Retinal pigment epithelial cell (primary cell): Measurements from ENCODE around the gene RPL31.
A peak's percentile ranks its signal among the peaks of the same experiment; 100 is the strongest.

Experiments used
- DNase-seq: peaks from one replicate; pipeline ENCODE4 v3.0.0-alpha.2; 2010; ENCODE audit warnings: low read depth
- H3K4me3 ChIP-seq: 2 replicates; pipeline ENCODE4 v1.5.1; 2011; ENCODE audit warnings: mild to moderate bottlenecking, low read length, control low read depth, moderate library complexity
- CTCF ChIP-seq: conservative IDR thresholded peaks from 2 replicates; pipeline ENCODE4 v1.5.1; 2011; ENCODE audit warnings: low read depth, low read length, control low read depth, inconsistent platforms

Gene RPL31

GRCh38 chr2:101032084-101032776, 30.1 kb downstream of the RPL31 start:
- H3K4me3 ChIP-seq: no peak overlapping the region
- TF ChIP-seq CTCF: no peak
- no peak for DNase-seq

GRCh38 chr2:101036562-101036961, 34.5 kb downstream of the RPL31 start:
- peak; percentile 61 for TF ChIP-seq CTCF

GRCh38 chr2:101037161-101037755, 35.2 kb downstream of the RPL31 start:
- no peak for TF ChIP-seq CTCF
- no peak overlapping the region for H3K4me3 ChIP-seq
- DNase-seq: no peak

More at GRCh38 chr2:101036562-101036961, 34.5 kb downstream of the RPL31 start:
- DNase-seq: no peak
- H3K4me3 ChIP-seq: no peak overlapping the region

GRCh38 chr2:101038455-101039255, 36.6 kb downstream of the RPL31 start:
- TF ChIP-seq CTCF: peak; percentile 65
- no peak overlapping the region for H3K4me3 ChIP-seq
- DNase-seq: no peak

- H3K4me3 ChIP-seq: no peak overlapping the region
- no peak for TF ChIP-seq CTCF
- no peak for DNase-seq
Observed at GRCh38 chr2:101040072-101040471, 38.0 kb downstream of the RPL31 start.

GRCh38 chr2:101040761-101041160, 38.7 kb downstream of the RPL31 start:
- H3K4me3 ChIP-seq: no peak overlapping the region
- TF ChIP-seq CTCF: no peak
- no peak for DNase-seq
